Measurements from ENCODE around the gene TIE1.

The TIE1 gene

DNA sequence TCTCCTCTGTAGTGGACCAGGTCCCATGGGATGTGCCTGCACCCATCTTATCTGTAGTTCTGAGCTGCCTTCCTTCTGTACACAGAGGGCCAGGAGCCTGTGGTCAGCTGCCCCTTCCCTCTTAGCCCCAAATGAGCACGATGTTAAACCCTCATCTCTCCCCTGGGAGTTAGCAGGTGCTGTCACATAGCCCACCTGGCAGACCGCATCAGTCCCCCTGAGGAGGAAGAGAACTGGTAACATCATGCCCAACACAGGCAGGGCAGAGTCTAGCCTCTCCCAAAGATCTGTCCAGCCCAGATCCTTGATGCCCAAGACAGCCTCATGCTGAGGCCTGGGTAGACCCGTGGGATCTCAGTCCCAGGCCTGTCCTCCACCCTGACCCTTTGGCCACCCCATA, 4.7 kb downstream of the TIE1 start:
- no peaks in the 10 kb centered on the region for H3K27me3 ChIP-seq (ENCODE audit: control insufficient read depth, insufficient read depth, low read length)
- H3K36me3 ChIP-seq (ENCODE audit: control insufficient read depth, insufficient read depth, low read length), result no peaks in the 10 kb centered on the region
- no peak for DNase-seq (ENCODE audit: low read depth, low spot score)
- H3K9me3 ChIP-seq (ENCODE audit: control insufficient read depth, insufficient read depth, low read length), result no peaks in the 10 kb centered on the region
- H3K4me1 ChIP-seq (ENCODE audit: control insufficient read depth, insufficient read depth, low read length), result no peaks in the 10 kb centered on the region
- no CpG with 5 or more reads among the region's 3 CpGs for WGBS (ENCODE audit: insufficient coverage, insufficient read length)
- no peak overlapping the region for H3K4me3 ChIP-seq (ENCODE audit: low read length)
- H3K27ac ChIP-seq (ENCODE audit: low read length), result no peak overlapping the region

DNA sequence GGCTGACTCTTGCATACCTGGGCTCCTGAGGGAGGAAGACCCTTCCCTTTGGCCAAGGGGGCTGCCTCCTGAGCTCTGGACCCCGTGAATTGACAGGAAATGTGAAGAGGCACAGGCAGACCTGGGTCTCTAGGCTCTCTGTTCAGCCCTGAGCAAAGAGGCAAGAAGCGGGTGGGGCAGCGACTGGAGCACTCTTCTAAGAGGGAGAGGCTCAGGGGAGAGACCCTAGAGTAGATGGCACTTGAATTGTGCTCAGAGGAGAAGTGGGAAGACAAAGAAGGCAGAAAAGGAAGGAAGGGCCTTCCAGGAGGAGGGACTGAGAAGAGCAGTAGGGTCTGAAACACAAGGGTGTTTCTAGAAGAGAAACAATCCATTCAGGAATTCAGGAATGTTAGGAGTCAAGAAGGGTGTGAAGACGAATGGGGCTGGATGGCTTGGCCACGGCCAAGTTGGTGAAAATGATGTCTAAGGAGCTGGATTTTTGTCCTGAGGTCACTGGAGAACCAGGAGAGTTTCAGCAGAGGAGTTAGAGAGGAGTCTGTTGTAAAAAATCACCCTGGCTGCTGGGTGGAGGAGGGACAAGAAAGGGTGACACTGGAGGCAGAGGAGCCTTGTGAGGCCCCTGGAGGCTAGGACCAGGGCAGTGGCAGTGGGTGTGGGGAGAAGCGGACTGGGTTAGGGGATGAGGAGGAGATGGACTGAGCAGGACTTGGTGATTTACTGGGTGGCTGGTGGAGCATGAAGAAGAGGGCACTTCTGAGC, 5.3 kb downstream of the TIE1 start:
- no peaks in the 10 kb centered on the region for H3K4me1 ChIP-seq (ENCODE audit: control insufficient read depth, insufficient read depth, low read length)
- WGBS (ENCODE audit: insufficient coverage, insufficient read length), result no CpG with 5 or more reads among the region's 6 CpGs
- H3K27ac ChIP-seq (ENCODE audit: low read length), result no peak overlapping the region
- H3K27me3 ChIP-seq (ENCODE audit: control insufficient read depth, insufficient read depth, low read length), result no peaks in the 10 kb centered on the region
- no peaks in the 10 kb centered on the region for H3K9me3 ChIP-seq (ENCODE audit: control insufficient read depth, insufficient read depth, low read length)
- no peaks in the 10 kb centered on the region for H3K36me3 ChIP-seq (ENCODE audit: control insufficient read depth, insufficient read depth, low read length)
- no peak overlapping the region for H3K4me3 ChIP-seq (ENCODE audit: low read length)
- DNase-seq (ENCODE audit: low read depth, low spot score), result no peak

DNA sequence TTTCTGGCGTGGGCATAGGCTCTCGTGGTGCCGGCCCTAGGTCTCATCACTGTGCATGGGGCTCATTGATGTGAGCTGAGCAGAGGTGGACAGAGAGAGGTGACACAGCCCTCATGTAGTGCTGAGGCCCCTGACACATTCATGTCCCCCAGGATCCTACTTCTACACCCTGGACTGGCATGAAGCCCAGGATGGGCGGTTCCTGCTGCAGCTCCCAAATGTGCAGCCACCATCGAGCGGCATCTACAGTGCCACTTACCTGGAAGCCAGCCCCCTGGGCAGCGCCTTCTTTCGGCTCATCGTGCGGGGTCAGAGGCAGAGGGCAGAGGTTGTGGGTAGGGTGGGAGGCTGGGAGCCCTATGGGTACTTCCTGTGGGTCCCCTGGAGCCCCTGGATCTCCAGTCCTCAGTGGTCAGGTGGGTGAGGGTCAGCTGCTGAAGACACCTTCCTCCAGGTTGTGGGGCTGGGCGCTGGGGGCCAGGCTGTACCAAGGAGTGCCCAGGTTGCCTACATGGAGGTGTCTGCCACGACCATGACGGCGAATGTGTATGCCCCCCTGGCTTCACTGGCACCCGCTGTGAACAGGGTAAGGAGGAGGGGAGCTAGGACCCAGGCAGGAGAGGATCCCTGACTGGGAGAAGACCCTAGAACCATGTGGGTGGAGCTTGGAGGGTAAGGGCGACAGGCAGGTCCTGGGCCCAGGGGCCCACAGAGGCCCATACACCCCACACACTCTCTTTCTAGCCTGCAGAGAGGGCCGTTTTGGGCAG, 6.1 kb downstream of the TIE1 start:
- Histone ChIP-seq H3K9me3 (ENCODE audit: control insufficient read depth, insufficient read depth, low read length) (no peaks in the 10 kb centered on the region), H3K36me3 (ENCODE audit: control insufficient read depth, insufficient read depth, low read length) (no peaks in the 10 kb centered on the region), H3K27me3 (ENCODE audit: control insufficient read depth, insufficient read depth, low read length) (no peaks in the 10 kb centered on the region), H3K27ac (ENCODE audit: low read length) (no peak overlapping the region), H3K4me1 (ENCODE audit: control insufficient read depth, insufficient read depth, low read length) (no peaks in the 10 kb centered on the region), H3K4me3 (ENCODE audit: low read length) (no peak overlapping the region)
- WGBS (ENCODE audit: insufficient coverage, insufficient read length), result no CpG with 5 or more reads among the region's 17 CpGs
- no peak for DNase-seq (ENCODE audit: low read depth, low spot score)

DNA sequence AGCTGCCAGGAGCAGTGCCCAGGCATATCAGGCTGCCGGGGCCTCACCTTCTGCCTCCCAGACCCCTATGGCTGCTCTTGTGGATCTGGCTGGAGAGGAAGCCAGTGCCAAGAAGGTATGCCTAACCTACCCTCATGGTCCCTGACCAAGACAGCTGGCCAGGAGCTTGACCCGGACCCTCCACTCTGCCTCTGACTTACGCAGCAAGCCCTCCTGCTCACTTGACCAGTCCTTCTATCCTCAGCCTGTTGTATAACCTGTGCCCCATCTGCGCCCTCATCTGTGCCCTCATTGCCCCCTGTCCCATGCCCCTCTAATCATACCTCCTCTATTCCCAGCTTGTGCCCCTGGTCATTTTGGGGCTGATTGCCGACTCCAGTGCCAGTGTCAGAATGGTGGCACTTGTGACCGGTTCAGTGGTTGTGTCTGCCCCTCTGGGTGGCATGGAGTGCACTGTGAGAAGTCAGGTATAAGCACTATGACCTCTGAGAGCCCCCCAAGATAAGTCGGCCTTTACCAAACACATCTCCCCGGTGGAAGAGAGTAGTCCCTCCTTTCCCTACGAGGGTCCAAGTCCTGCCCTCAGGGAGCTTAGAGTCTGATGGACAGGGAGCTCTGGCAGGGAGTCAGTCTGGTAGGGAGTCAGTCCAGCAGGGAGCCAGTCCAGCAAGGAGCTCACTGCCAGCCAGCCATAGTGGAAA, 6.8 kb downstream of the TIE1 start:
- H3K27me3 ChIP-seq (ENCODE audit: control insufficient read depth, insufficient read depth, low read length), result no peaks in the 10 kb centered on the region
- no peak overlapping the region for H3K27ac ChIP-seq (ENCODE audit: low read length)
- H3K36me3 ChIP-seq (ENCODE audit: control insufficient read depth, insufficient read depth, low read length), result no peaks in the 10 kb centered on the region
- WGBS (ENCODE audit: insufficient coverage, insufficient read length), result no CpG with 5 or more reads among the region's 9 CpGs
- no peaks in the 10 kb centered on the region for H3K9me3 ChIP-seq (ENCODE audit: control insufficient read depth, insufficient read depth, low read length)
- H3K4me3 ChIP-seq (ENCODE audit: low read length), result no peak overlapping the region
- H3K4me1 ChIP-seq (ENCODE audit: control insufficient read depth, insufficient read depth, low read length), result no peaks in the 10 kb centered on the region
- DNase-seq (ENCODE audit: low read depth, low spot score), result no peak

DNA sequence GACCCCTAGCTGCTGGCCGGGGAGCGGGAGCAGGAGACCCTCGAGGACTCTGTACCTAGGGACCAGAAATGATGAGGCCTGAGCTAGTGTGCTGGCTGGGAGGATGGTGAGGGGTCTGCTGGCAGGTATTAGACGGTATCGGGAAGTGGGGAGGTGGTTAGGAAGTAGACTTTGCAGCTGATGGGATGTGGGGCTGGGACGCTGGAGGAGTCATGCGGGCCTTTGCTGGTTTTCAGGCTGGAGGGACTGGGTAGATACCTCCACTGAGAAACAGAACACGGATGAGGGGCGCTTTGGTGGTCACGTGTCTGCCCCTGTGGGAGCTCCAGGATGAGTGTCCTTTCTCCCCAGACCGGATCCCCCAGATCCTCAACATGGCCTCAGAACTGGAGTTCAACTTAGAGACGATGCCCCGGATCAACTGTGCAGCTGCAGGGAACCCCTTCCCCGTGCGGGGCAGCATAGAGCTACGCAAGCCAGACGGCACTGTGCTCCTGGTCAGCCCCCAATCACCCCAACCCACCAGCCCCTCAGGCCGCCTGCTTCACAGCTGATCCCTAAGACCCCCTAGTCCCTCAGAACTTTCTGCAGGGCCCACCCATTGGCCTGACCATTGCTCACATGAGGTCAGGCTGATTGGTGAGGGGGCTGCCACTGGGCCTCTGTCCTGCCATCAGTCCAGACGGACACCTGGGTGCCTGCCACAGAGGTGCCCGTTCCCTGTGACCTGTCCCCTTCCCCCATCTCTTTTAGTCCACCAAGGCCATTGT, 8.0 kb downstream of the TIE1 start:
- H3K36me3 ChIP-seq (ENCODE audit: control insufficient read depth, insufficient read depth, low read length), result no peaks in the 10 kb centered on the region
- no peaks in the 10 kb centered on the region for H3K27me3 ChIP-seq (ENCODE audit: control insufficient read depth, insufficient read depth, low read length)
- no peaks in the 10 kb centered on the region for H3K4me1 ChIP-seq (ENCODE audit: control insufficient read depth, insufficient read depth, low read length)
- no peak for DNase-seq (ENCODE audit: low read depth, low spot score)
- no CpG with 5 or more reads among the region's 20 CpGs for WGBS (ENCODE audit: insufficient coverage, insufficient read length)
- H3K9me3 ChIP-seq (ENCODE audit: control insufficient read depth, insufficient read depth, low read length), result no peaks in the 10 kb centered on the region
- H3K27ac ChIP-seq (ENCODE audit: low read length), result no peak overlapping the region
- H3K4me3 ChIP-seq (ENCODE audit: low read length), result no peak overlapping the region

DNA sequence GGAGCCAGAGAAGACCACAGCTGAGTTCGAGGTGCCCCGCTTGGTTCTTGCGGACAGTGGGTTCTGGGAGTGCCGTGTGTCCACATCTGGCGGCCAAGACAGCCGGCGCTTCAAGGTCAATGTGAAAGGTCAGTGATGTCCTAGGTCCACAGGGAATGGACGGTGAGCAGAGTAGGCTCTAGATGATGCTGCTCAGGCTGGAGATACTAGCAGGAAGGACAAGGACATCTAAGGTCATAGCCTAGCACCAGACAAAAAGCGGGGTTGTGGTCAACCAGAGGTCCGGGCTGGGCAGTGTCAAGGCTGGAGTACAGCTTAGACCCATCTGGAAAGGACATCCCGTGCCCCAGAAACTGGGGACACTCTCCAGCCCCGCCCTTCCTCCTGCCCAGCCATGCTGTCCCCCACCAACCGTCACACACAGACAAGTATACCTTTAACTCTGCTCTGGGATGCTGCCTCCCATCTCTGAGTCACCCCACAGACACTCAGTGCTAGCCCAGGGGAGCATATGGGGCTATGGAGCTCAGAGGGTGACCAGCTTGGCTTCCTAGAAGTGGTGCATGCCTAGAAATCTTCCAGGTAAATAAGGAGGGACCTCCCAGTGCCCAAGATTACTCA, 8.7 kb downstream of the TIE1 start:
- no peaks in the 10 kb centered on the region for H3K36me3 ChIP-seq (ENCODE audit: control insufficient read depth, insufficient read depth, low read length)
- H3K4me3 ChIP-seq (ENCODE audit: low read length), result no peak overlapping the region
- DNase-seq (ENCODE audit: low read depth, low spot score), result no peak
- no peaks in the 10 kb centered on the region for H3K27me3 ChIP-seq (ENCODE audit: control insufficient read depth, insufficient read depth, low read length)
- WGBS (ENCODE audit: insufficient coverage, insufficient read length), result no CpG with 5 or more reads among the region's 13 CpGs
- no peak overlapping the region for H3K27ac ChIP-seq (ENCODE audit: low read length)
- no peaks in the 10 kb centered on the region for H3K9me3 ChIP-seq (ENCODE audit: control insufficient read depth, insufficient read depth, low read length)
- H3K4me1 ChIP-seq (ENCODE audit: control insufficient read depth, insufficient read depth, low read length), result no peaks in the 10 kb centered on the region

DNA sequence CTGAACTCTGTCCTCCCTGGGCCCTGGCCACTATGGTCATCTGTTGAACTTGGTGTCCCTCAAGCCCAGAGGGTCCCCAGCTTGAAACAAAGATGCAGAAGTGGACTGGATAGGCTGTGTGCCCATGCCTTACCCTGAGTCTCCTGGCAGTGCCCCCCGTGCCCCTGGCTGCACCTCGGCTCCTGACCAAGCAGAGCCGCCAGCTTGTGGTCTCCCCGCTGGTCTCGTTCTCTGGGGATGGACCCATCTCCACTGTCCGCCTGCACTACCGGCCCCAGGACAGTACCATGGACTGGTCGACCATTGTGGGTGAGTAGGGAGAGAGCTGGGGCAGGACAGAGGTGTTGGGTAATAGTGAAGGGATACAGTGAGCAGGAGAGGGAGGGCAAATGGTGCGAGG, 10.7 kb downstream of the TIE1 start:
- no peaks in the 10 kb centered on the region for H3K9me3 ChIP-seq (ENCODE audit: control insufficient read depth, insufficient read depth, low read length)
- no peaks in the 10 kb centered on the region for H3K27me3 ChIP-seq (ENCODE audit: control insufficient read depth, insufficient read depth, low read length)
- H3K4me3 ChIP-seq (ENCODE audit: low read length), result no peak overlapping the region
- no peaks in the 10 kb centered on the region for H3K36me3 ChIP-seq (ENCODE audit: control insufficient read depth, insufficient read depth, low read length)
- no peaks in the 10 kb centered on the region for H3K4me1 ChIP-seq (ENCODE audit: control insufficient read depth, insufficient read depth, low read length)
- no peak for DNase-seq (ENCODE audit: low read depth, low spot score)
- no CpG with 5 or more reads among the region's 9 CpGs for whole genome bisulfite sequencing (ENCODE audit: insufficient coverage, insufficient read length)
- no peak overlapping the region for H3K27ac ChIP-seq (ENCODE audit: low read length)

DNA sequence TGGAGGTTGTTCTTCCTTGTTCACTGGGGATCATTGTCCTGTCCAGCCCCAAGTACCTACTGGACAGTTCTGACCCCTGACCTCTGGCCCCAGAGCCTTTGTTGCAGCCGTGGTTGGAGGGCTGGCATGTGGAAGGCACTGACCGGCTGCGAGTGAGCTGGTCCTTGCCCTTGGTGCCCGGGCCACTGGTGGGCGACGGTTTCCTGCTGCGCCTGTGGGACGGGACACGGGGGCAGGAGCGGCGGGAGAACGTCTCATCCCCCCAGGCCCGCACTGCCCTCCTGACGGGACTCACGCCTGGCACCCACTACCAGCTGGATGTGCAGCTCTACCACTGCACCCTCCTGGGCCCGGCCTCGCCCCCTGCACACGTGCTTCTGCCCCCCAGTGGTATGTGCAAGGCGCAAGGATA, 11.4 kb downstream of the TIE1 start:
- Histone ChIP-seq H3K4me1 (ENCODE audit: control insufficient read depth, insufficient read depth, low read length) (no peaks in the 10 kb centered on the region; the same call in 1 of the 2 replicates), H3K27ac (ENCODE audit: low read length) (no peak overlapping the region), H3K9me3 (ENCODE audit: control insufficient read depth, insufficient read depth, low read length) (no peaks in the 10 kb centered on the region), H3K27me3 (ENCODE audit: control insufficient read depth, insufficient read depth, low read length) (no peaks in the 10 kb centered on the region), H3K36me3 (ENCODE audit: control insufficient read depth, insufficient read depth, low read length) (no peaks in the 10 kb centered on the region), H3K4me3 (ENCODE audit: low read length) (no peak overlapping the region)
- WGBS (ENCODE audit: insufficient coverage, insufficient read length), result no CpG with 5 or more reads among the region's 19 CpGs
- DNase-seq (ENCODE audit: low read depth, low spot score), result no peak

DNA sequence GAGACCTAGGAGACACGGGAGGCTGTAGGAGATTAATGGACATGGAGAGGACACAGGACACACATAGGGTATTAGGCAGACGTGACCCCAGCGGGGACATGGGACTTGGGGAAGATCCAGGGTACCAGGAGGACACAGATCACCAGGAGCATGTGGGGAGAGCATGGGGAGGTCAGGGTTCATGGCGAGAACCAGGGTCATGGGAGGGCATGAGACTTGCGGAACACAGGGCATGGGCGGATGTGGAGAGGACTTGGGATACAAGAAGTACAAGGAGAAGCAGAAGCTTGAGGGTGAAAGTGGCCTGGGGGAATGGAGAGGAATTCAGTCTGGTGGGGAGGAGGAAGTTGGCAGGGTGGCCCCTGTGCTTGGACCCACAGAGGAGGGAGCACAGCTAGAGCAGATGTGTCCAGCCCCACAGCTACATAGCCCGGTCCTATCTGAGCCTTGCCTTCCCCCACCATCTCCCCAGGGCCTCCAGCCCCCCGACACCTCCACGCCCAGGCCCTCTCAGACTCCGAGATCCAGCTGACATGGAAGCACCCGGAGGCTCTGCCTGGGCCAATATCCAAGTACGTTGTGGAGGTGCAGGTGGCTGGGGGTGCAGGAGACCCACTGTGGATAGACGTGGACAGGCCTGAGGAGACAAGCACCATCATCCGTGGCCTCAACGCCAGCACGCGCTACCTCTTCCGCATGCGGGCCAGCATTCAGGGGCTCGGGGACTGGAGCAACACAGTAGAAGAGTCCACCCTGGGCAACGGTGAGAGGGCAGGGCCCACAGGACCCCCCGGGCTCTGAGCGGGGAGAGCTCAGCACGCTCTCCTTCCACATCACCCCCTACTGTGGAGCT, 12.1 kb downstream of the TIE1 start:
- H3K4me3 ChIP-seq (ENCODE audit: low read length), result no peak overlapping the region
- H3K4me1 ChIP-seq (ENCODE audit: control insufficient read depth, insufficient read depth, low read length), result no peaks in the 10 kb centered on the region; the same call in 1 of the 2 replicates
- no peaks in the 10 kb centered on the region for H3K9me3 ChIP-seq (ENCODE audit: control insufficient read depth, insufficient read depth, low read length)
- DNase-seq (ENCODE audit: low read depth, low spot score), result no peak
- H3K36me3 ChIP-seq (ENCODE audit: control insufficient read depth, insufficient read depth, low read length), result no peaks in the 10 kb centered on the region
- no peaks in the 10 kb centered on the region for H3K27me3 ChIP-seq (ENCODE audit: control insufficient read depth, insufficient read depth, low read length)
- WGBS (ENCODE audit: insufficient coverage, insufficient read length), result no CpG with 5 or more reads among the region's 24 CpGs
- H3K27ac ChIP-seq (ENCODE audit: low read length), result no peak overlapping the region

Data from iPS DF 6.9 (cell line).